Measurements from ENCODE around the gene NXPH1.

- no peak for TF ChIP-seq POLR2A (IDR thresholded peaks at IDR 0.05)
- no peak for TF ChIP-seq CTCF (IDR thresholded peaks at IDR 0.05)
- no peak for TF ChIP-seq POLR2AphosphoS5 (IDR thresholded peaks at IDR 0.05)
Observed at GRCh38 chr7:8639668-8640067, 206.3 kb downstream of the NXPH1 start.
